ENCODE measurements around the gene SPINK13.
"Not testable (repeated sequence)": the region's sequence is repeated elsewhere in the genome, so short reads cannot be mapped to it uniquely, and the experiment has no call there.

The SPINK13 gene

GRCh38 chr5:148268566-148268965 lies at the start of gene SPINK13:
TSS of gene SPINK13 (plus strand) at chr5:148268794. CDS start at chr5:148270073, 1,279 bp downstream.
- no peak for DNase-seq

GRCh38 chr5:148221508-148221907 lies 47.1 kb upstream of the SPINK13 start:
- DNase-seq: no peak

GRCh38 chr5:148224117-148224742 lies 44.4 kb upstream of the SPINK13 start:
- no peak for DNase-seq

GRCh38 chr5:148228392-148228984 lies 40.1 kb upstream of the SPINK13 start:
- no peak for DNase-seq

- DNase-seq: no peak
Observed at GRCh38 chr5:148229840-148230239, 38.8 kb upstream of the SPINK13 start.

- DNase-seq: no peak
Observed at GRCh38 chr5:148230240-148230639, 38.4 kb upstream of the SPINK13 start.

GRCh38 chr5:148237785-148238417 lies 30.7 kb upstream of the SPINK13 start:
- DNase-seq: no peak

- no peak for DNase-seq
Observed at GRCh38 chr5:148238418-148238794, 30.2 kb upstream of the SPINK13 start, which contains the start of gene MARCOL. TSS of gene MARCOL (plus strand) at chr5:148238525. CDS start at chr5:148238598, 73 bp downstream.

- no peak for DNase-seq
Observed at GRCh38 chr5:148248894-148249293, 19.7 kb upstream of the SPINK13 start.

GRCh38 chr5:148255456-148255855 lies 13.1 kb upstream of the SPINK13 start:
- no peak for DNase-seq

GRCh38 chr5:148259288-148259687 lies 9.3 kb upstream of the SPINK13 start:
- no peak for DNase-seq

GRCh38 chr5:148261221-148261620 lies 7.4 kb upstream of the SPINK13 start:
- DNase-seq: no peak

GRCh38 chr5:148267962-148268361 lies 632 bp upstream of the SPINK13 start:
- no peak for DNase-seq

- not testable (repeated sequence) for DNase-seq
Observed at GRCh38 chr5:148275129-148275528, 6.5 kb downstream of the SPINK13 start.

- DNase-seq: not testable (repeated sequence)
Observed at GRCh38 chr5:148280893-148281292, 12.3 kb downstream of the SPINK13 start.

- not testable (repeated sequence) for DNase-seq
Observed at GRCh38 chr5:148281336-148281735, 12.7 kb downstream of the SPINK13 start.

- peak; percentile 12 for DNase-seq
Observed at GRCh38 chr5:148290271-148291195, 21.9 kb downstream of the SPINK13 start.

GRCh38 chr5:148297731-148298130 lies 29.1 kb downstream of the SPINK13 start:
- no peak for DNase-seq

- DNase-seq: no peak
Observed at GRCh38 chr5:148306446-148306845, 37.9 kb downstream of the SPINK13 start.

GRCh38 chr5:148309019-148309418 lies 40.4 kb downstream of the SPINK13 start:
- DNase-seq: no peak

- DNase-seq: no peak
Observed at GRCh38 chr5:148309746-148310145, 41.2 kb downstream of the SPINK13 start.

- no peak for DNase-seq
Observed at GRCh38 chr5:148311484-148311883, 42.9 kb downstream of the SPINK13 start.

- no peak for DNase-seq
Observed at GRCh38 chr5:148312153-148312552, 43.6 kb downstream of the SPINK13 start, which contains the start of gene SPINK7. TSS of gene SPINK7 (plus strand) at chr5:148312423. CDS start at chr5:148312484, 61 bp downstream.
